IPS-18a (cell line): ENCODE measurements around the gene KRTAP10-9.
"Not testable (repeated sequence)": the region's sequence is repeated elsewhere in the genome, so short reads cannot be mapped to it uniquely, and the experiment has no call there.

Experiments
- H3K27ac ChIP-seq: one replicate; pipeline ENCODE4 v1.5.1; 2013; ENCODE audit warnings: low read length
- H3K27me3 ChIP-seq: one replicate; pipeline ENCODE4 v1.6.1; 2013; ENCODE audit warnings: mild to moderate bottlenecking, low read length; ENCODE audit not compliant: control insufficient read depth, insufficient read depth
- H3K36me3 ChIP-seq: one replicate; pipeline ENCODE4 v1.6.1; 2013; ENCODE audit warnings: low read depth, low read length; ENCODE audit not compliant: control insufficient read depth
- H3K4me1 ChIP-seq: one replicate; pipeline ENCODE4 v1.6.1; 2013; ENCODE audit warnings: low read depth, low read length; ENCODE audit not compliant: control insufficient read depth
- H3K4me3 ChIP-seq: one replicate; pipeline ENCODE4 v1.5.1; 2013; ENCODE audit warnings: low read length
- H3K9ac ChIP-seq: one replicate; pipeline ENCODE4 v1.6.1; 2013; ENCODE audit warnings: mild to moderate bottlenecking, low read length, moderate library complexity
- H3K9me3 ChIP-seq: one replicate; pipeline ENCODE4 v1.6.1; 2013; ENCODE audit warnings: low read depth, low read length; ENCODE audit not compliant: control insufficient read depth

The KRTAP10-9 gene

GRCh38 chr21:44626673-44627143 is at the start of gene KRTAP10-9:
Gene KRTAP10-9 (plus strand): TSS chr21:44627093. CDS start chr21:44627172, 79 bp downstream.
- H3K9me3 ChIP-seq, result peaks cover 19% of the 10 kb centered on the region
- H3K27ac ChIP-seq, result no peak within 1 kb of the TSS
- H3K4me1 ChIP-seq, result no peaks in the 10 kb centered on the region
- no peaks in the 10 kb centered on the region for H3K27me3 ChIP-seq
- H3K36me3 ChIP-seq, result no peaks in the 10 kb centered on the region
- no peak within 1 kb of the TSS for H3K4me3 ChIP-seq
- H3K9ac ChIP-seq, result no peak within 1 kb of the TSS

- H3K36me3 ChIP-seq, result no peaks in the 10 kb centered on the region
- H3K9ac ChIP-seq, result no peak overlapping the region
- H3K9me3 ChIP-seq, result peaks cover 10% of the 10 kb centered on the region
- no peak overlapping the region for H3K4me3 ChIP-seq
- no peaks in the 10 kb centered on the region for H3K27me3 ChIP-seq
- H3K27ac ChIP-seq, result no peak overlapping the region
- no peaks in the 10 kb centered on the region for H3K4me1 ChIP-seq
Observed at GRCh38 chr21:44578371-44579055, 48.4 kb upstream of the KRTAP10-9 start.

GRCh38 chr21:44579056-44579832 is 47.6 kb upstream of the KRTAP10-9 start:
- Histone ChIP-seq H3K4me3 (no peak overlapping the region), H3K9ac (no peak overlapping the region), H3K4me1 (no peaks in the 10 kb centered on the region)

GRCh38 chr21:44579833-44580144 is 47.1 kb upstream of the KRTAP10-9 start:
- H3K4me1 ChIP-seq, result no peaks in the 10 kb centered on the region
- H3K27me3 ChIP-seq, result no peaks in the 10 kb centered on the region
- peaks cover 10% of the 10 kb centered on the region for H3K9me3 ChIP-seq
- no peak overlapping the region for H3K27ac ChIP-seq
- H3K36me3 ChIP-seq, result no peaks in the 10 kb centered on the region
- no peak overlapping the region for H3K4me3 ChIP-seq
- no peak overlapping the region for H3K9ac ChIP-seq

More at GRCh38 chr21:44579056-44579832, 47.6 kb upstream of the KRTAP10-9 start:
- Histone ChIP-seq H3K36me3 (no peaks in the 10 kb centered on the region), H3K27me3 (no peaks in the 10 kb centered on the region), H3K27ac (no peak overlapping the region), H3K9me3 (peaks cover 10% of the 10 kb centered on the region)

- not testable (repeated sequence) for H3K9ac ChIP-seq, H3K27me3 ChIP-seq, H3K4me1 ChIP-seq, H3K4me3 ChIP-seq, H3K36me3 ChIP-seq, H3K9me3 ChIP-seq, H3K27ac ChIP-seq
Observed at GRCh38 chr21:44580231-44580821, 46.6 kb upstream of the KRTAP10-9 start, which contains the start of gene KRTAP10-5. Gene KRTAP10-5 (minus strand): TSS chr21:44580604. CDS start chr21:44580578, 26 bp downstream.

- H3K27ac ChIP-seq, result no peak overlapping the region
- H3K4me3 ChIP-seq, result no peak overlapping the region
Observed at GRCh38 chr21:44581158-44581557, 45.7 kb upstream of the KRTAP10-9 start.

GRCh38 chr21:44582055-44582454 is 44.8 kb upstream of the KRTAP10-9 start:
- H3K36me3 ChIP-seq, result no peaks in the 10 kb centered on the region
- H3K9ac ChIP-seq, result no peak overlapping the region
- H3K27me3 ChIP-seq, result no peaks in the 10 kb centered on the region
- H3K4me3 ChIP-seq, result no peak overlapping the region
- H3K4me1 ChIP-seq, result no peaks in the 10 kb centered on the region
- peaks cover 4% of the 10 kb centered on the region for H3K9me3 ChIP-seq
- H3K27ac ChIP-seq, result no peak overlapping the region

More at GRCh38 chr21:44581158-44581557, 45.7 kb upstream of the KRTAP10-9 start:
- Histone ChIP-seq H3K9ac (no peak overlapping the region), H3K9me3 (peaks cover 10% of the 10 kb centered on the region), H3K36me3 (no peaks in the 10 kb centered on the region), H3K27me3 (no peaks in the 10 kb centered on the region), H3K4me1 (no peaks in the 10 kb centered on the region)

GRCh38 chr21:44583089-44583799 is 43.6 kb upstream of the KRTAP10-9 start:
- H3K9me3 ChIP-seq, result no peaks in the 10 kb centered on the region
- no peak overlapping the region for H3K27ac ChIP-seq
- no peaks in the 10 kb centered on the region for H3K4me1 ChIP-seq
- H3K36me3 ChIP-seq, result no peaks in the 10 kb centered on the region
- no peaks in the 10 kb centered on the region for H3K27me3 ChIP-seq
- no peak overlapping the region for H3K9ac ChIP-seq
- no peak overlapping the region for H3K4me3 ChIP-seq

- H3K9me3 ChIP-seq, result no peaks in the 10 kb centered on the region
- no peaks in the 10 kb centered on the region for H3K27me3 ChIP-seq
- no peak overlapping the region for H3K27ac ChIP-seq
- H3K4me1 ChIP-seq, result no peaks in the 10 kb centered on the region
- H3K36me3 ChIP-seq, result no peaks in the 10 kb centered on the region
- no peak overlapping the region for H3K4me3 ChIP-seq
- H3K9ac ChIP-seq, result no peak overlapping the region
Observed at GRCh38 chr21:44583800-44584147, 43.1 kb upstream of the KRTAP10-9 start.

- no peak overlapping the region for H3K4me3 ChIP-seq
- H3K27me3 ChIP-seq, result no peaks in the 10 kb centered on the region
- H3K27ac ChIP-seq, result no peak overlapping the region
- no peaks in the 10 kb centered on the region for H3K9me3 ChIP-seq
- no peaks in the 10 kb centered on the region for H3K36me3 ChIP-seq
- H3K4me1 ChIP-seq, result no peaks in the 10 kb centered on the region
- no peak overlapping the region for H3K9ac ChIP-seq
Observed at GRCh38 chr21:44585892-44586291, 41.0 kb upstream of the KRTAP10-9 start.

GRCh38 chr21:44589094-44589493 is 37.8 kb upstream of the KRTAP10-9 start:
- no peaks in the 10 kb centered on the region for H3K9me3 ChIP-seq
- no peaks in the 10 kb centered on the region for H3K27me3 ChIP-seq
- peaks cover 17% of the 10 kb centered on the region for H3K4me1 ChIP-seq
- no peaks in the 10 kb centered on the region for H3K36me3 ChIP-seq
- no peak overlapping the region for H3K4me3 ChIP-seq
- H3K27ac ChIP-seq, result no peak overlapping the region
- H3K9ac ChIP-seq, result no peak overlapping the region
